Measurements from ENCODE around the gene MSANTD1.

DNA sequence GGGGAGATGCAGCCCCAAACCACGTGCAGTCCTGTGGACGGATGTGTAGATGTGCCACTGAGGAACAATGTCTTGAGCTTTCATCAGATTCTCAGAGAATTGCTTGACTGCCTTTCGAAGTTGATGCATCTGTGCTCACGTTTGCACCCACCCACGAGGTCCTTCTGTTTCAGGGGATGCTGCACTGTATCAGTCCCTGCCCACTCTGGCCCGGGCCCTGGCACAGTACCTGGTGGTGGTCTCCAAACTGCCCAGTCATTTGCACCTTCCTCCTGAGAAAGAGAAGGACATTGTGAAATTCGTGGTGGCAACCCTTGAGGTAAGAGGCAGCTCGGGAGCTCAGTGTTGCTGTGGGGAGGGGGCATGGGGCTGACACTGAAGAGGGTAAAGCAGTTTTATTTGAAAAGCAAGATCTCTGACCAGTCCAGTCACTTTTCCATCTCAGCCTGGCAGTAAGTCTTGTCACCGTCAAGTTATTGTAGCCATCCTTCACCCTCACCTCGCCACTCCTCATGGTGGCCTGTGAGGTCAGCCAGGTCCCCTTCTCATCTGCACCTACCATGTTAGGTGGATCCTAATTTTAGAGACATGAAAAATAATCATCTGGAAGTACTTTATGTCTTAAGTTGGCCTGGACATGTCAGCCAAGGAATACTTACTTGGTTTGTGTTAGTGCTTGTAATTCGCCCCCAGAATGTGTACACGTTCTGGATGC lies 36.4 kb upstream of the MSANTD1 start:
- TF ChIP-seq, protein P1, sequence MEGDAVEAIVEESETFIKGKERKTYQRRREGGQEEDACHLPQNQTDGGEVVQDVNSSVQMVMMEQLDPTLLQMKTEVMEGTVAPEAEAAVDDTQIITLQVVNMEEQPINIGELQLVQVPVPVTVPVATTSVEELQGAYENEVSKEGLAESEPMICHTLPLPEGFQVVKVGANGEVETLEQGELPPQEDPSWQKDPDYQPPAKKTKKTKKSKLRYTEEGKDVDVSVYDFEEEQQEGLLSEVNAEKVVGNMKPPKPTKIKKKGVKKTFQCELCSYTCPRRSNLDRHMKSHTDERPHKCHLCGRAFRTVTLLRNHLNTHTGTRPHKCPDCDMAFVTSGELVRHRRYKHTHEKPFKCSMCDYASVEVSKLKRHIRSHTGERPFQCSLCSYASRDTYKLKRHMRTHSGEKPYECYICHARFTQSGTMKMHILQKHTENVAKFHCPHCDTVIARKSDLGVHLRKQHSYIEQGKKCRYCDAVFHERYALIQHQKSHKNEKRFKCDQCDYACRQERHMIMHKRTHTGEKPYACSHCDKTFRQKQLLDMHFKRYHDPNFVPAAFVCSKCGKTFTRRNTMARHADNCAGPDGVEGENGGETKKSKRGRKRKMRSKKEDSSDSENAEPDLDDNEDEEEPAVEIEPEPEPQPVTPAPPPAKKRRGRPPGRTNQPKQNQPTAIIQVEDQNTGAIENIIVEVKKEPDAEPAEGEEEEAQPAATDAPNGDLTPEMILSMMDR (IDR thresholded peaks at IDR 0.05) = no peak
- TF ChIP-seq POLR2A (IDR thresholded peaks at IDR 0.05) = no peak

All from thyroid gland (tissue), 4 donors.